Hematopoietic multipotent progenitor cell treated with erythropoietin and hydrocortisone succinate and interleukin-3 and kit ligand, for 4 days (in vitro differentiated cells): ENCODE results near the gene HUWE1.

ENCODE experiments used
- DNase-seq: peaks from one replicate; pipeline ENCODE4 v3.0.0-alpha.2; 2015

HUWE1 gene

DNA sequence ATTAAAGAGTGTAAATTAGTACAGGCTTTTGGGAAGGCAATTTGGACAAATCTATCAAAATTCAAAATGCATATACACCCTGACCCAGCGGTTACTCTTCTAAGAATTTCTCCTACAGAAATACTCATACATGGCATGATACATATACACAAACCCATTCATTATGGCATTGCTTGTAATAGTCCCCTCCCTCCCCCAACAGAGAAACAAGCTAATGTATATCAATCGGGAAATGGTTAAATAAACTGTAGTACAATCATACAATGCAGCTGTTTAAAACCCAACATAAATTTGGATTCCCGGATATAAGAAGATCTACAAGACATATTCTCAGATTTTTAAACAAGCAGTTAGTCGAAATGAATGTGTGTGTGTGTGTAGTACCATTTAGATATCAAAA is 808 bp downstream of the HUWE1 start:
- peak; percentile 55 for DNase-seq

- DNase-seq = peak; percentile 9
Measured at GRCh38 chrX:53684415-53685192, 1.9 kb downstream of the HUWE1 start.

- peak; percentile 98 for DNase-seq
Measured at GRCh38 chrX:53683556-53684414, 2.7 kb downstream of the HUWE1 start.

GRCh38 chrX:53682885-53683555 is 3.5 kb downstream of the HUWE1 start:
- DNase-seq = peak; percentile 80

DNA sequence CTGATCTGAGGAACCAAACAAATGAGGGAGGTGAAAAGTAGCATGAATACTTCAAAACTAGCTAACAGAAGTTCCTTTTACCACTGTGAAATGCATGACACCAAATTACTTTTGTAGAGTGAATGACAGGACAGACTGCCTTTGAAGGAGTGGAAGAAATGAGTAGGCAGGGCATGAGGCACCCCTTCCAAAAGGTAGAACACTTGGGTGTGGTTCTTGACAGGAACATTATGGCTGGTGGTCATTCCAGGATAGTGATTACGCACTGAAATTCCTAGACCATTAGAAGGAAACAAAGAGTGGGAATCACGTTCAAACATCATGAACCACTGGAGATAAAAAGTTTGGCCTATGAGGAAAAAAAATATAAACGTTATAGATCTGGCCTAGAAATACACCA is 4.9 kb downstream of the HUWE1 start:
- DNase-seq = no peak

- peak; percentile 27 for DNase-seq
Measured at GRCh38 chrX:53678667-53679066, 7.9 kb downstream of the HUWE1 start.

- no peak for DNase-seq
Measured at GRCh38 chrX:53677286-53677685, 9.2 kb downstream of the HUWE1 start.

- no peak for DNase-seq
Measured at GRCh38 chrX:53674581-53674980, 11.9 kb downstream of the HUWE1 start.

DNA sequence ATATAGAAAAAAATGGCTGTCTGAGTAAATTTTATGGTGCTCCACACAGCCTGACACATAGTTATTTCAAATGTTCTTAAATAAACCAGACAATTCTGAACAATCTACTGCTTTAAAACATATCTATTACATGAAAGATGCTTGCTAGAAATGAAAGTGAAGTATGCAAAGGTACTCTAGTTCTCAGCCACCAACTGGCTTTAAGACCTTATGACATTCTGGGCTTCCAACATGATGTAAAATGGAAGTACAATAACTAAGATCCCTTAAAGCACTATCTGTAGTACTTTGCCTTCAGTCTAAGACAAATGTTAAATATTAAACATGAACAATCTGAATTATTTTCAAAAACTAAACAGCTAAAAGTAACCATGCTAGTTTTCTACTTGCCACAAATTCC is 17.3 kb downstream of the HUWE1 start:
- DNase-seq = no peak

- no peak for DNase-seq
Measured at GRCh38 chrX:53666171-53666570, 20.3 kb downstream of the HUWE1 start.

- no peak for DNase-seq
Measured at GRCh38 chrX:53660004-53660403, 26.5 kb downstream of the HUWE1 start.

DNA sequence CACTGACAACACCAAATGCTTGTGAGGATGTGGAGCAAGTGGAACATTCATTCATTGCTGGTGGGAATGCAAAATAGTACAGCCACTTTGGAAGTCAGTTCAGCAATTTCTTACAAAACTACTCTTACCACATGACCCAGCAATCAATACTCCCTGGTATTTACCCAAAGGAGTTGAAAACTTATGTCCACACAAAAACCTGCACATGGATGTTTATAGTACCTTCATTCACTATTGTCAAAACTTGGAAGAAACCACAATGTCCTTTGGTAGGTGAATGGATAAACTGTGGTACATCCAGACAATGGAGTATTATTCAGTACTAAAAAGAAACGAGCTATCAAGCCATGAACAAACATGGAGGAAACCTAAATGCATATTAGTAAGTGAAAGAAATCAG is 27.5 kb downstream of the HUWE1 start:
- no peak for DNase-seq

DNA sequence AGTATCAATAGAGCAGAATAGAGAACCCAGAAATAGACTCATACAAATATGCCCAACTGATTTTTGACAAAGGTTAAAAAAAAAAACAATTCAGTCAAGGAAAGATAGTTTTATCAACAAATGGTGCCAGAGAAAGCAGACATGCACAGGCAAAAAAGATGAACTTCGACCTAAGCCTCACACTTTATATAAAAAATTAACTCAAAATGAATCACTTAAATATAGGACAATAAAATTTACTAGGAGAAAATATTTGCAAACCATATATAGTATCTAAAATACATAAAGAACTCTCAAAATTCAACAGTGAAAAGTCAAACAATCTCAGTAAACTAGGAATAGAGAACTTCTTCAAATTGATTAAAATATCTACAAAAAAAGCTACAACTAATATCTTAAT is 29.7 kb downstream of the HUWE1 start:
- no peak for DNase-seq

- DNase-seq = no peak
Measured at GRCh38 chrX:53654376-53654775, 32.1 kb downstream of the HUWE1 start.

- no peak for DNase-seq
Measured at GRCh38 chrX:53644751-53645150, 41.8 kb downstream of the HUWE1 start.

DNA sequence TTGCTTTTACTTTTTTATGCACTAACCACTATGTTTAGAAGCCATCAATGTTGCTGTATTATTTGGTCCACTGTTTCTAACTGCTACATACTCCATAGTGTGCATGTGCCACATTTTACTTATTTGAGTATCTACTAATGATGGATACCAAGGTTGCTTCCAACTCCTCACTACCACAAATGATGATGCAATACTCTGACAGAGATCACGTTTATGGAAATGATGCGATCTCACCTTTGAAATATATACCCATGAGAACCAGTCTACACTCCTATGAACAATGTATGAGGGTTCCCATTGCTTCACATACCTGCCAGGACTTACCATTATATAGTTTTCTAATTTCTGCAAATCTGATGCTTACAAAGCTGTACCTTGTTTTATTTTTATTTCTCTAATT is 44.2 kb downstream of the HUWE1 start:
- no peak for DNase-seq

- DNase-seq = no peak
Measured at GRCh38 chrX:53639257-53639656, 47.3 kb downstream of the HUWE1 start.

GRCh38 chrX:53637479-53637878 is 49.0 kb downstream of the HUWE1 start:
- DNase-seq = no peak

DNA sequence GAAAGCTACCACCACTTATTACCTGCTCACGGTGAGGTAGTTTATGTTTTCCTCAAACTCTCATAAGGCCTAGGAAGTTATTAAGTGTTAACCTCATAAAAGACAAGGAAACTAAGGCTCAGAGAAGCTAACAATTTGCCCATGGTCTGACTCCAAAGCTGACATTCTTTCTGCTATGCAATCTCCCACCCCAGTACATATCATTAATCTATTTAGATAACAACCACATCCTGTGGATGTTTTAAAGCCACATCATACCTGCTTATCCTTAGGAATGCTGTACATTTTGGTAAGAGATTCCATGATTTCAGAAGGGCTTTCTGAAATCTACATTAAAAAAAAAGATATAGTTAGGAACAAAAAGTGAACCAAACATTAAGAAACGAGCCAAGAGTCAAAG is 55.4 kb downstream of the HUWE1 start:
- DNase-seq = no peak

DNA sequence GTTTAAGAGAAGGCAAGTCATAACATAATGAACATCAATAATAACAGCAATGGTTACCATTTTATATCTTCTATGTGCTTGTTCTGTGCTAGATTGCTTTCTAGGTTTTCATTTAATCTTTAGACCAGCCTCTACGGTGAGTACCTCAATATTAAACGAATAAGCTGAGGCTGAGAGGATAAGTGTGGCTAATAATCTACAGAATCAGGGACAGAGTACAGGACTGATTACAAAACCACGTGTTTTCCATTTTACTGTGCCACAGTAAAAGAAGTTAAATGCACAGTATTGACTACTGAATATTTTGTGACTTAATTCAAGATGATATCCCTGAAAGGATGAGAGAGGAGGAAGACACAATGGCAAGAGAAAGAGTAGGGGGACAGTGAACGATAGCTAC is 56.3 kb downstream of the HUWE1 start:
- no peak for DNase-seq

DNA sequence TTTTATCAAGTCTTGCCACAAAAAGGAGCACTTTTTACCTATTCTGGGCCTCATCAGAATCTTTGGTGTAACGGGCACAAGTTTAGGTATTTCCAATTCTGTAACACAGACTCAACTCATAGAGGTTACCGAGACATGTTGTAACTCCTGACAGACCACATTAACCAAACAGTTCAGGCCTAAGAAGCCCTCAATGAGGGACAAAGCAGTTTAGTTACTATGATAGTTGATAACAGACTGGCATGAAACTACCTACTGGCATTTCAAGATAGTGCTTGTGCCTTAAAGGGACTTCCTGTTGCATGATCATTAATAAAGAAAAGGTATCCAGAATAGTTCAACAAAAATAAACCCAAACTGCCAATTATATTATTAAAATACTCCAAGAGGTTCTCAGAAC is 64.1 kb downstream of the HUWE1 start:
- DNase-seq = peak; percentile 49

GRCh38 chrX:53621418-53621986 is 65.0 kb downstream of the HUWE1 start:
- no peak for DNase-seq

DNA sequence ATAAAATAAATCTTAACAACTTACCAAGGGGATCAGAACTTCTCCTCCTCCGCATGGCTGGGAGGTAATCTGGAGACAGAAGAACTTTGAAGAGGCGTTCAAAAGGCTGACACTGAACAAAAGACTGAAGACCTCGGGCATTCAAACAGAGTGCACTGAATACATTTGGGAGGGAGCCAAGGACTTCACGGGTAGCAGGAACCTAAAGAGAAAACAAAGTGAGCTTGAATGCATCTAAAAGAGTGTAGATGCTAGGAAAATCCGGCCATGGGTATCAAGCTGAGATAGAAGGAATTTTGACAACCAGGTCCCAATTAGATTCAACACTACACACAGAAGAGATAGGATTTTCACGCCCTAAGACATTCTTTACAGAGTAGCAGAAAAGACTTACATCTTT is 69.6 kb downstream of the HUWE1 start:
- DNase-seq = no peak
